Vagina (tissue), 2 donors: ENCODE data around the gene TRAF2.

ENCODE experiments used
- CTCF ChIP-seq, 3 experiments: fragments of 450-650 bp in 2 of 3; fragments of 200-600 bp in 1 of 3; sonication (generic) in 1 of 3; IDR thresholded peaks; one replicate each; pipeline ENCODE4 v1.5.1; 2017 to 2019; ENCODE audit warnings: antibody characterized with exemption in 3 of 3, mild to moderate bottlenecking in 2 of 3, moderate library complexity in 2 of 3
- POLR2AphosphoS5 ChIP-seq, 2 donors: sonication (generic); formaldehyde crosslinking; IDR thresholded peaks; one replicate each; pipeline ENCODE4 v1.9.0; 2017; ENCODE audit warnings: antibody characterized with exemption in 2 of 2, mild to moderate bottlenecking in 2 of 2, low read depth in 1 of 2; ENCODE audit not compliant: insufficient read depth in 1 of 2

GRCh38 chr9:136927343-136928271 lies 41.3 kb downstream of the TRAF2 start:
- TF ChIP-seq CTCF (IDR thresholded peaks at IDR 0.05) = no peak
- no peak for TF ChIP-seq POLR2AphosphoS5 (IDR thresholded peaks at IDR 0.05; ENCODE audit: insufficient read depth in 1 of 2, low read depth in 1 of 2)
